HepG2 (cell line): Measurements from ENCODE around the gene CD300LF. TPM values are rescaled to one million over a fixed set of nuclear protein-coding genes. Genes with fewer than 3 reads are reported as not detected.

Experiments
- AKAP8 ChIP-seq: sonication (generic); formaldehyde crosslinking; IDR thresholded peaks from 2 replicates; pipeline ENCODE4 v1.5.1; 2020; ENCODE audit warnings: mild to moderate bottlenecking, missing genetic modification reagents
- GTF2F1 ChIP-seq: fragments of 150-350 bp; IDR thresholded peaks from 2 replicates; pipeline ENCODE4 v1.6.1; 2014; ENCODE audit warnings: low read length
- HDAC1 ChIP-seq: sonication (generic); formaldehyde crosslinking; IDR thresholded peaks from 2 replicates; pipeline ENCODE4 v1.5.1; 2020; ENCODE audit warnings: mild to moderate bottlenecking, missing genetic modification reagents
- HES4 ChIP-seq: sonication (generic); formaldehyde crosslinking; IDR thresholded peaks from 2 replicates; pipeline ENCODE4 v1.9.0; 2021; ENCODE audit warnings: mild to moderate bottlenecking, missing genetic modification reagents, borderline replicate concordance
- HOXA7 ChIP-seq: sonication (generic); formaldehyde crosslinking; IDR thresholded peaks from 2 replicates; pipeline ENCODE4 v1.8.1; 2022; ENCODE audit warnings: mild to moderate bottlenecking, missing genetic modification reagents, moderate library complexity
- KDM5B ChIP-seq: sonication (generic); formaldehyde crosslinking; IDR thresholded peaks from 2 replicates; pipeline ENCODE4 v1.4.0; 2020; ENCODE audit warnings: missing genetic modification reagents, mild to moderate bottlenecking, borderline replicate concordance
- MAZ ChIP-seq, 2 experiments: sonication (generic) in 1 of 2; formaldehyde crosslinking in 1 of 2; IDR thresholded peaks; 2 replicates each; pipeline versions ENCODE4 v1.5.0 to v1.6.1; 2012 to 2020; ENCODE audit warnings: low read depth in 2 of 2, mild to moderate bottlenecking in 2 of 2, borderline replicate concordance in 1 of 2, improper control_type of control experiment in 1 of 2, low read length in 1 of 2, missing genetic modification reagents in 1 of 2, moderate library complexity in 1 of 2
- NBN ChIP-seq: fragments of 450-650 bp; conservative IDR thresholded peaks from 2 replicates; pipeline ENCODE4 v1.6.1; 2017
- SAP130 ChIP-seq: IDR thresholded peaks from 2 replicates; pipeline ENCODE4 v1.6.1; 2016; ENCODE audit warnings: low read depth
- SMARCC2 ChIP-seq: fragments of 450-650 bp; IDR thresholded peaks from 2 replicates; pipeline ENCODE4 v1.6.1; 2017; ENCODE audit warnings: antibody characterized with exemption, mild to moderate bottlenecking
- TBL1XR1 ChIP-seq: fragments of 150-350 bp; IDR thresholded peaks from 2 replicates; pipeline ENCODE4 v1.6.1; 2014; ENCODE audit warnings: borderline replicate concordance, low read length; ENCODE audit not compliant: partially characterized antibody
- ZBTB25 ChIP-seq: IDR thresholded peaks from 2 replicates; pipeline ENCODE4 v1.6.1; 2018; ENCODE audit warnings: missing genetic modification reagents
- ZNF3 ChIP-seq: IDR thresholded peaks from 2 replicates; pipeline ENCODE4 v1.7.0; 2017; ENCODE audit warnings: inconsistent platforms
- ZNF33B ChIP-seq: sonication (generic); formaldehyde crosslinking; IDR thresholded peaks from 2 replicates; pipeline ENCODE4 v1.5.1; 2020; ENCODE audit warnings: mild to moderate bottlenecking, missing genetic modification reagents
- ZNF510 ChIP-seq: sonication (generic); formaldehyde crosslinking; IDR thresholded peaks from 2 replicates; pipeline ENCODE4 v1.4.0; 2020; ENCODE audit warnings: low read depth, mild to moderate bottlenecking, missing genetic modification reagents
- ZNF563 ChIP-seq: sonication (generic); formaldehyde crosslinking; IDR thresholded peaks from 2 replicates; pipeline ENCODE4 v1.8.0; 2022; ENCODE audit warnings: mild to moderate bottlenecking, moderate library complexity, missing genetic modification reagents
- ZNF597 ChIP-seq: sonication (generic); formaldehyde crosslinking; IDR thresholded peaks from 2 replicates; pipeline ENCODE4 v1.5.0; 2020; ENCODE audit warnings: missing genetic modification reagents
- ZNF629 ChIP-seq: sonication (generic); formaldehyde crosslinking; conservative IDR thresholded peaks from 2 replicates; pipeline ENCODE4 v1.5.0; 2020; ENCODE audit warnings: missing genetic modification reagents
- ZNF773 ChIP-seq: sonication (generic); formaldehyde crosslinking; IDR thresholded peaks from 2 replicates; pipeline ENCODE4 v1.4.0; 2020; ENCODE audit warnings: missing genetic modification reagents, borderline replicate concordance
- ZSCAN12 ChIP-seq: sonication (generic); formaldehyde crosslinking; IDR thresholded peaks from 2 replicates; pipeline ENCODE4 v1.9.0; 2021; ENCODE audit warnings: mild to moderate bottlenecking, missing genetic modification reagents
- polyA plus RNA-seq, 8 experiments: library from polyadenylated mRNA; depleted of rRNA in 3 of 8; stranded (reverse) in 7 of 8; unstranded in 1 of 8; fragments of >200 nt; fragmentation: Illumina TruSeq in 4 of 8; extraction: Trizol in 4 of 8; gene quantifications; 2 replicates each; pipeline versions ENCODE4 v1.2.1 to v1.2.3, GENCODE V29; 2011 to 2016; ENCODE audit warnings: low read depth in 4 of 8, missing spikeins in 1 of 8, mixed read lengths in 1 of 8; ENCODE audit not compliant: insufficient read depth in 1 of 8
- total RNA-seq, 5 experiments: library from RNA; depleted of rRNA; stranded (reverse); fragments of >200 nt; fragmentation: Illumina TruSeq; extraction: Trizol; gene quantifications; 2 replicates each; pipeline ENCODE4 v1.2.3, GENCODE V29; 2016; ENCODE audit warnings: low read depth in 1 of 5
- TF ChIP-seq, protein P1 (sequence below): IDR thresholded peaks from 2 replicates; pipeline ENCODE4 v1.6.1; 2016; ENCODE audit warnings: low read depth, control low read depth
- TF ChIP-seq, protein P2 (sequence below): IDR thresholded peaks from 2 replicates; pipeline ENCODE4 v1.6.1; 2016; ENCODE audit warnings: missing genetic modification reagents, missing compliant biosample characterization
- TF ChIP-seq, protein P3 (sequence below): fragments of 450-650 bp; IDR thresholded peaks from 2 replicates; pipeline ENCODE4 v1.6.1; 2016

CD300LF gene
- total and polyA plus RNA-seq, 2 of the 13 experiments (the other 11 are each of a cell fraction or from before 2014, with no cell fraction given) = not detected

DNA sequence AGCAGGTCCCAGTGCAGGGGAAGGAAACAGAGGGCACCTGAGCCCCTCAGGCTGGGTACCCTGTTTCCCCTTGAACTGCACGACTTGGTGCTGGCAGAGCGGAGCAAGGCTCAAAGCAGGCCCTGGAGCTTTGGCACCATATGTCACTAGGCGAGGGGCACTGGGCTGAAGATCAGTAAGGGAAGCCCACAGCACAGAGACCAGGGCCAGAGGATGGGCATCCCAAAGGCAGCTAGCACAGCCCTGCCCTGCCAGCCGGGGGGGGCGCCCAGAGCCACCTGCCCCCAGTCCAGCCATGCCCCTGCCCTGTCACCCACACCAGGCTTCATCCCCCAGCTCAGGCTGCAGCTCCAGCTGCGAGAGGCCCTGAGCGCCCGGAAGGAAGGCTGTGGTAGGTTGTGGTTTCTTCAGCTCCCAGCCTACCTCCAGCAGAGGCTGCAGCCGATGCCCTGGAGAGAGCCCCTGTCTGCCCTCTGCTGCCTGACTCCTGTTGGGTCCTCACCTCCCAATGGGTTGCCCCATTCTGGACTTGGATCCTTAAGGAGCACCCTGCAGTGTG, 46.6 kb upstream of the CD300LF start (continued):
- TF ChIP-seq NBN (no peak), AKAP8 (CRISPR knock-in tag) (no peak), ZNF563 (CRISPR knock-in tag) (no peak), GTF2F1 (no peak), ZSCAN12 (CRISPR knock-in tag) (no peak), SAP130 (CRISPR knock-in tag) (no peak), SMARCC2 (no peak), KDM5B (0 out of 2 replicates have a peak, but pooled peaks have one; percentile 49), HES4 (CRISPR knock-in tag) (no peak), ZNF629 (CRISPR knock-in tag) (no peak), HOXA7 (CRISPR knock-in tag) (no peak), ZNF33B (CRISPR knock-in tag) (no peak), ZNF773 (no peak), ZNF510 (CRISPR knock-in tag) (no peak), TBL1XR1 (no peak), HDAC1 (no peak), ZNF3 (CRISPR knock-in tag) (no peak), ZNF597 (CRISPR knock-in tag) (no peak), MAZ (IDR thresholded peaks at IDR 0.05; ENCODE audit: borderline replicate concordance, low read depth, low read length) (no peak), MAZ (CRISPR knock-in tag; IDR thresholded peaks at IDR 0.05; ENCODE audit: low read depth) (no peak), ZBTB25 (CRISPR knock-in tag) (no peak)
- TF ChIP-seq, protein P1, sequence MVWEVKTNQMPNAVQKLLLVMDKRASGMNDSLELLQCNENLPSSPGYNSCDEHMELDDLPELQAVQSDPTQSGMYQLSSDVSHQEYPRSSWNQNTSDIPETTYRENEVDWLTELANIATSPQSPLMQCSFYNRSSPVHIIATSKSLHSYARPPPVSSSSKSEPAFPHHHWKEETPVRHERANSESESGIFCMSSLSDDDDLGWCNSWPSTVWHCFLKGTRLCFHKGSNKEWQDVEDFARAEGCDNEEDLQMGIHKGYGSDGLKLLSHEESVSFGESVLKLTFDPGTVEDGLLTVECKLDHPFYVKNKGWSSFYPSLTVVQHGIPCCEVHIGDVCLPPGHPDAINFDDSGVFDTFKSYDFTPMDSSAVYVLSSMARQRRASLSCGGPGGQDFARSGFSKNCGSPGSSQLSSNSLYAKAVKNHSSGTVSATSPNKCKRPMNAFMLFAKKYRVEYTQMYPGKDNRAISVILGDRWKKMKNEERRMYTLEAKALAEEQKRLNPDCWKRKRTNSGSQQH (CRISPR knock-in tag) = no peak
- TF ChIP-seq, protein P2, sequence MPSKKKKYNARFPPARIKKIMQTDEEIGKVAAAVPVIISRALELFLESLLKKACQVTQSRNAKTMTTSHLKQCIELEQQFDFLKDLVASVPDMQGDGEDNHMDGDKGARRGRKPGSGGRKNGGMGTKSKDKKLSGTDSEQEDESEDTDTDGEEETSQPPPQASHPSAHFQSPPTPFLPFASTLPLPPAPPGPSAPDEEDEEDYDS (CRISPR knock-in tag) = no peak
- TF ChIP-seq, protein P3, sequence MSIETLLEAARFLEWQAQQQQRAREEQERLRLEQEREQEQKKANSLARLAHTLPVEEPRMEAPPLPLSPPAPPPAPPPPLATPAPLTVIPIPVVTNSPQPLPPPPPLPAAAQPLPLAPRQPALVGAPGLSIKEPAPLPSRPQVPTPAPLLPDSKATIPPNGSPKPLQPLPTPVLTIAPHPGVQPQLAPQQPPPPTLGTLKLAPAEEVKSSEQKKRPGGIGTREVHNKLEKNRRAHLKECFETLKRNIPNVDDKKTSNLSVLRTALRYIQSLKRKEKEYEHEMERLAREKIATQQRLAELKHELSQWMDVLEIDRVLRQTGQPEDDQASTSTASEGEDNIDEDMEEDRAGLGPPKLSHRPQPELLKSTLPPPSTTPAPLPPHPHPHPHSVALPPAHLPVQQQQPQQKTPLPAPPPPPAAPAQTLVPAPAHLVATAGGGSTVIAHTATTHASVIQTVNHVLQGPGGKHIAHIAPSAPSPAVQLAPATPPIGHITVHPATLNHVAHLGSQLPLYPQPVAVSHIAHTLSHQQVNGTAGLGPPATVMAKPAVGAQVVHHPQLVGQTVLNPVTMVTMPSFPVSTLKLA = no peak
